K562 (cell line): ENCODE data around the gene CD74. TPM values are rescaled to one million over a fixed set of nuclear protein-coding genes. Genes with fewer than 3 reads are reported as not detected.

Experiments
- DACH1 ChIP-seq: fragments of 450-650 bp; IDR thresholded peaks from 2 replicates; pipeline ENCODE4 v1.6.1; 2018; ENCODE audit not compliant: partially characterized antibody
- KAT7 ChIP-seq: sonication (generic); formaldehyde crosslinking; IDR thresholded peaks from 2 replicates; pipeline ENCODE4 v1.8.0; 2022; ENCODE audit warnings: missing genetic modification reagents, mild to moderate bottlenecking, borderline replicate concordance
- MAFF ChIP-seq: IDR thresholded peaks from 2 replicates; pipeline ENCODE4 v1.6.1; 2012; ENCODE audit warnings: low read length, improper control_type of control experiment
- MCM3 ChIP-seq: fragments of 450-650 bp; IDR thresholded peaks from 2 replicates; pipeline ENCODE4 v1.6.1; 2016
- MEIS2 ChIP-seq: fragments of 450-650 bp; IDR thresholded peaks from 2 replicates; pipeline ENCODE4 v1.6.1; 2014; ENCODE audit warnings: mild to moderate bottlenecking; ENCODE audit not compliant: partially characterized antibody
- NUFIP1 ChIP-seq: fragments of 450-650 bp; IDR thresholded peaks from 2 replicates; pipeline ENCODE4 v1.6.1; 2018; ENCODE audit not compliant: partially characterized antibody
- POLR2G ChIP-seq: fragments of 200-400 bp; formaldehyde crosslinking; IDR thresholded peaks from 2 replicates; pipeline ENCODE4 v1.6.1; 2017; ENCODE audit warnings: low read depth, mild to moderate bottlenecking, antibody characterized with exemption, low read length, moderate library complexity
- RBM34 ChIP-seq: fragments of 200-400 bp; formaldehyde crosslinking; IDR thresholded peaks from 2 replicates; pipeline ENCODE4 v1.6.1; 2018; ENCODE audit warnings: low read length, borderline replicate concordance; ENCODE audit not compliant: insufficient read depth
- REST ChIP-seq, 2 experiments: fragments of 450-650 bp; formaldehyde crosslinking in 1 of 2; IDR thresholded peaks; 2 replicates each; pipeline versions ENCODE4 v1.4.0 to v1.6.1; 2014 to 2020; ENCODE audit warnings: mild to moderate bottlenecking in 2 of 2, borderline replicate concordance in 1 of 2, low read depth in 1 of 2
- SMAD4 ChIP-seq: fragments of 250-450 bp; sonication (Bioruptor Pico); conservative IDR thresholded peaks from 2 replicates; pipeline ENCODE4 v1.8.0; 2021; ENCODE audit warnings: inconsistent platforms, mild to moderate bottlenecking, moderate library complexity
- SMARCB1 ChIP-seq: IDR thresholded peaks from 2 replicates; pipeline ENCODE4 v1.6.1; 2011; ENCODE audit warnings: improper control_type of control experiment, low read depth; ENCODE audit not compliant: insufficient read length
- STAT5B ChIP-seq: fragments of 250-450 bp; sonication (Bioruptor Pico); IDR thresholded peaks from 2 replicates; pipeline ENCODE4 v1.8.0; 2021; ENCODE audit warnings: mild to moderate bottlenecking, inconsistent platforms
- TAF15 ChIP-seq: fragments of 200-400 bp; formaldehyde crosslinking; IDR thresholded peaks from 2 replicates; pipeline ENCODE4 v1.6.1; 2017; ENCODE audit warnings: mild to moderate bottlenecking, low read depth, low read length, moderate library complexity
- TFAM ChIP-seq: fragments of 250-450 bp; sonication (Bioruptor Pico); conservative IDR thresholded peaks from 2 replicates; pipeline ENCODE4 v1.5.0; 2021; ENCODE audit warnings: mild to moderate bottlenecking, moderate library complexity
- U2AF2 ChIP-seq: fragments of 200-400 bp; formaldehyde crosslinking; optimal IDR thresholded peaks from 2 replicates; pipeline ENCODE3; 2017; ENCODE audit warnings: low read depth, mild to moderate bottlenecking, low read length
- ZBTB17 ChIP-seq: fragments of 450-650 bp; formaldehyde crosslinking; IDR thresholded peaks from 2 replicates; pipeline ENCODE4 v1.4.0; 2020; ENCODE audit warnings: mild to moderate bottlenecking
- ZBTB9 ChIP-seq: fragments of 450-650 bp; formaldehyde crosslinking; IDR thresholded peaks from 2 replicates; pipeline ENCODE4 v1.4.0; 2020; ENCODE audit warnings: mild to moderate bottlenecking, moderate library complexity
- ZNF449 ChIP-seq: fragments of 250-450 bp; sonication (Bioruptor Pico); IDR thresholded peaks from 2 replicates; pipeline ENCODE4 v1.8.0; 2022; ENCODE audit warnings: moderate library complexity, mild to moderate bottlenecking, inconsistent platforms
- ZNF696 ChIP-seq: fragments of 250-450 bp; sonication (Bioruptor Pico); conservative IDR thresholded peaks from 2 replicates; pipeline ENCODE4 v1.4.0; 2020; ENCODE audit warnings: mild to moderate bottlenecking, moderate library complexity
- ZNF79 ChIP-seq: fragments of 250-450 bp; sonication (Bioruptor Pico); IDR thresholded peaks from 2 replicates; pipeline ENCODE4 v1.4.0; 2020; ENCODE audit warnings: low read depth, mild to moderate bottlenecking, moderate library complexity
- polyA plus RNA-seq, 8 experiments: library from polyadenylated mRNA; depleted of rRNA in 4 of 8; stranded (reverse) in 5 of 8; unstranded in 3 of 8; fragments of >200 nt; fragmentation: Nextera tagmentation in 2 of 8; fragmentation: Illumina TruSeq in 1 of 8; extraction: Ambion mirVana in 2 of 8; extraction: Trizol in 1 of 8; gene quantifications; 2 replicates each; pipeline versions ENCODE4 v1.2.1 to v1.2.3, GENCODE V29; 2011 to 2014; ENCODE audit warnings: inconsistent platforms in 1 of 8, missing spikeins in 1 of 8
- total RNA-seq, 7 experiments: library from RNA; depleted of rRNA in 6 of 7; stranded (reverse); fragments of >200 nt in 6 of 7; fragmentation: Illumina TruSeq in 2 of 7; extraction: Trizol in 2 of 7; gene quantifications; 2 replicates each; pipeline versions ENCODE4 v1.2.1 to v1.2.3, GENCODE V29; 2011 to 2021; ENCODE audit warnings: low replicate concordance in 1 of 7

The CD74 gene
- total and polyA plus RNA-seq, 9 of the 15 experiments (the other 6 are each of a cell fraction or from before 2014, with no cell fraction given) = 0.07 to 4.8 (median 0.32) TPM

- peak; percentile 43; the same call in 1 of the 2 replicates for TF ChIP-seq POLR2G
- TF ChIP-seq ZNF79 (CRISPR knock-in tag) = no peak
- no peak for TF ChIP-seq REST (IDR thresholded peaks at IDR 0.05; ENCODE audit: borderline replicate concordance)
- no peak for TF ChIP-seq REST (CRISPR knock-in tag; IDR thresholded peaks at IDR 0.05; ENCODE audit: low read depth)
- TF ChIP-seq TAF15 = no peak
- no peak for TF ChIP-seq SMAD4
- no peak for TF ChIP-seq ZBTB17 (CRISPR knock-in tag)
- no peak for TF ChIP-seq RBM34
- TF ChIP-seq MEIS2 = no peak
- no peak for TF ChIP-seq MAFF
- no peak for TF ChIP-seq ZBTB9
- TF ChIP-seq MCM3 = no peak
- TF ChIP-seq NUFIP1 = no peak
- TF ChIP-seq SMARCB1 = no peak
- TF ChIP-seq DACH1 = no peak
- no peak for TF ChIP-seq TFAM (CRISPR knock-in tag)
- no peak for TF ChIP-seq ZNF449
- TF ChIP-seq KAT7 (CRISPR knock-in tag) = no peak
- no peak for TF ChIP-seq ZNF696 (CRISPR knock-in tag)
- no peak for TF ChIP-seq U2AF2
- no peak for TF ChIP-seq STAT5B (CRISPR knock-in tag)
Observed at GRCh38 chr5:150442699-150443080, 30.0 kb upstream of the CD74 start (continued).
